ENCODE results near the gene SMDT1. TPM values are rescaled to one million over a fixed set of nuclear protein-coding genes. Genes with fewer than 3 reads are reported as not detected.
"Not testable (repeated sequence)": the region's sequence is repeated elsewhere in the genome, so short reads cannot be mapped to it uniquely, and the experiment has no call there.

SMDT1 gene
- polyA plus RNA-seq, 1 donor = 93.7 TPM

GRCh38 chr22:42069801-42070516 lies 9.5 kb upstream of the SMDT1 start:
- no peak for DNase-seq
- peak overlapping the region; percentile 71 for H3K4me3 ChIP-seq (ENCODE audit: low read length)
- no peaks in the 10 kb centered on the region for H3K27me3 ChIP-seq (ENCODE audit: control insufficient read depth, insufficient read depth, low read length)
- peaks cover 29% of the 10 kb centered on the region for H3K36me3 ChIP-seq (ENCODE audit: control insufficient read depth, insufficient read depth, low read length)
- H3K9me3 ChIP-seq (ENCODE audit: control insufficient read depth, low read depth, low read length) = no peaks in the 10 kb centered on the region
- H3K4me1 ChIP-seq (ENCODE audit: control insufficient read depth, insufficient read depth, low read length) = peaks cover 33% of the 10 kb centered on the region
- 90% methylated on average over 2 of the region's 19 CpGs for WGBS (ENCODE audit: insufficient coverage, low lambda C conversion rate)
- H3K27ac ChIP-seq (ENCODE audit: low read length) = peak overlapping the region; percentile 80

GRCh38 chr22:42070517-42071422 lies 8.7 kb upstream of the SMDT1 start, which contains the start of gene NAGA:
Gene NAGA (minus strand): TSS chr22:42070812. CDS start chr22:42070297, 515 bp downstream.
- Histone ChIP-seq H3K27me3 (ENCODE audit: control insufficient read depth, insufficient read depth, low read length) (no peaks in the 10 kb centered on the region), H3K4me3 (ENCODE audit: low read length) (peak within 1 kb of the TSS; percentile 71), H3K4me1 (ENCODE audit: control insufficient read depth, insufficient read depth, low read length) (peaks cover 34% of the 10 kb centered on the region), H3K9me3 (ENCODE audit: control insufficient read depth, low read depth, low read length) (no peaks in the 10 kb centered on the region), H3K27ac (ENCODE audit: low read length) (peak within 1 kb of the TSS; percentile 80), H3K36me3 (ENCODE audit: control insufficient read depth, insufficient read depth, low read length) (peaks cover 28% of the 10 kb centered on the region)
- no CpG with 5 or more reads among the region's 56 CpGs for WGBS (ENCODE audit: insufficient coverage, low lambda C conversion rate)
- peak; percentile 96 to 98 for DNase-seq

GRCh38 chr22:42071508-42071907 lies 8.0 kb upstream of the SMDT1 start:
- H3K27me3 ChIP-seq (ENCODE audit: control insufficient read depth, insufficient read depth, low read length); H3K9me3 ChIP-seq (ENCODE audit: control insufficient read depth, low read depth, low read length); DNase-seq: not testable (repeated sequence)
- Histone ChIP-seq H3K36me3 (ENCODE audit: control insufficient read depth, insufficient read depth, low read length) (peaks cover 25% of the 10 kb centered on the region), H3K4me3 (ENCODE audit: low read length) (peak overlapping the region; percentile 71), H3K27ac (ENCODE audit: low read length) (peak overlapping the region; percentile 80), H3K4me1 (ENCODE audit: control insufficient read depth, insufficient read depth, low read length) (peaks cover 34% of the 10 kb centered on the region)
- no CpG with 5 or more reads among the region's 7 CpGs for WGBS (ENCODE audit: insufficient coverage, low lambda C conversion rate)

- no peak overlapping the region for H3K27ac ChIP-seq (ENCODE audit: low read length)
- H3K9me3 ChIP-seq (ENCODE audit: control insufficient read depth, low read depth, low read length) = no peaks in the 10 kb centered on the region
- H3K4me3 ChIP-seq (ENCODE audit: low read length) = no peak overlapping the region
- DNase-seq = no peak
- H3K36me3 ChIP-seq (ENCODE audit: control insufficient read depth, insufficient read depth, low read length) = peaks cover 25% of the 10 kb centered on the region
- peaks cover 36% of the 10 kb centered on the region for H3K4me1 ChIP-seq (ENCODE audit: control insufficient read depth, insufficient read depth, low read length)
- WGBS (ENCODE audit: insufficient coverage, low lambda C conversion rate) = no CpG with 5 or more reads among the region's 8 CpGs
- no peaks in the 10 kb centered on the region for H3K27me3 ChIP-seq (ENCODE audit: control insufficient read depth, insufficient read depth, low read length)
These were observed 6.7 kb upstream of the SMDT1 start for GRCh38 chr22:42072606-42073330.

GRCh38 chr22:42073621-42074041 lies 5.9 kb upstream of the SMDT1 start:
- WGBS (ENCODE audit: insufficient coverage, low lambda C conversion rate) = no CpG with 5 or more reads among the region's 14 CpGs
- peak overlapping the region; percentile 66 for H3K4me3 ChIP-seq (ENCODE audit: low read length)
- peaks cover 44% of the 10 kb centered on the region for H3K4me1 ChIP-seq (ENCODE audit: control insufficient read depth, insufficient read depth, low read length)

GRCh38 chr22:42074132-42074811 lies 5.2 kb upstream of the SMDT1 start, which contains the start of gene PHETA2:
Gene PHETA2 (plus strand): TSS chr22:42074248. CDS start chr22:42077294, 3,046 bp downstream.
- Histone ChIP-seq H3K9me3 (ENCODE audit: control insufficient read depth, low read depth, low read length) (no peaks in the 10 kb centered on the region), H3K4me1 (ENCODE audit: control insufficient read depth, insufficient read depth, low read length) (peaks cover 50% of the 10 kb centered on the region), H3K27ac (ENCODE audit: low read length) (peak within 1 kb of the TSS; percentile 45), H3K27me3 (ENCODE audit: control insufficient read depth, insufficient read depth, low read length) (no peaks in the 10 kb centered on the region), H3K4me3 (ENCODE audit: low read length) (peak within 1 kb of the TSS; percentile 66), H3K36me3 (ENCODE audit: control insufficient read depth, insufficient read depth, low read length) (peaks cover 20% of the 10 kb centered on the region)
- WGBS (ENCODE audit: insufficient coverage, low lambda C conversion rate) = no CpG with 5 or more reads among the region's 55 CpGs
- DNase-seq = peak in 1 of 2 donors; percentile 69

More at GRCh38 chr22:42073621-42074041, 5.9 kb upstream of the SMDT1 start:
- Histone ChIP-seq H3K9me3 (ENCODE audit: control insufficient read depth, low read depth, low read length) (no peaks in the 10 kb centered on the region), H3K27ac (ENCODE audit: low read length) (no peak overlapping the region), H3K36me3 (ENCODE audit: control insufficient read depth, insufficient read depth, low read length) (peaks cover 20% of the 10 kb centered on the region), H3K27me3 (ENCODE audit: control insufficient read depth, insufficient read depth, low read length) (no peaks in the 10 kb centered on the region)
- DNase-seq = no peak

- Histone ChIP-seq H3K4me3 (ENCODE audit: low read length) (peak overlapping the region; percentile 66), H3K27ac (ENCODE audit: low read length) (peak overlapping the region; percentile 45), H3K9me3 (ENCODE audit: control insufficient read depth, low read depth, low read length) (no peaks in the 10 kb centered on the region), H3K27me3 (ENCODE audit: control insufficient read depth, insufficient read depth, low read length) (no peaks in the 10 kb centered on the region), H3K4me1 (ENCODE audit: control insufficient read depth, insufficient read depth, low read length) (peaks cover 45% of the 10 kb centered on the region), H3K36me3 (ENCODE audit: control insufficient read depth, insufficient read depth, low read length) (peaks cover 20% of the 10 kb centered on the region)
- no CpG with 5 or more reads among the region's 9 CpGs for WGBS (ENCODE audit: insufficient coverage, low lambda C conversion rate)
- DNase-seq = no peak
These were observed 4.4 kb upstream of the SMDT1 start for GRCh38 chr22:42074846-42075676.

- WGBS (ENCODE audit: insufficient coverage, low lambda C conversion rate) = no CpG with 5 or more reads among the region's 20 CpGs
- no peaks in the 10 kb centered on the region for H3K27me3 ChIP-seq (ENCODE audit: control insufficient read depth, insufficient read depth, low read length)
- H3K27ac ChIP-seq (ENCODE audit: low read length) = no peak overlapping the region
- H3K9me3 ChIP-seq (ENCODE audit: control insufficient read depth, low read depth, low read length) = no peaks in the 10 kb centered on the region
- DNase-seq = no peak
- H3K36me3 ChIP-seq (ENCODE audit: control insufficient read depth, insufficient read depth, low read length) = peaks cover 22% of the 10 kb centered on the region
- no peak overlapping the region for H3K4me3 ChIP-seq (ENCODE audit: low read length)
- H3K4me1 ChIP-seq (ENCODE audit: control insufficient read depth, insufficient read depth, low read length) = peaks cover 35% of the 10 kb centered on the region
These were observed 2.6 kb upstream of the SMDT1 start for GRCh38 chr22:42076764-42077485.
